Measurements from ENCODE around the gene CAMKMT.

Gene CAMKMT

GRCh38 chr2:44620189-44620990 is 258.6 kb downstream of the CAMKMT start:
- no peak overlapping the region for H3K27ac ChIP-seq
- in situ Hi-C loops (cut with HindIII; ENCODE audit: low pct_ligation_motif_present, low sequenced_read_pairs) = no loop called here
- no peak overlapping the region for H3K4me3 ChIP-seq (ENCODE audit: low read depth, low read length)
- TF ChIP-seq, protein P1, sequence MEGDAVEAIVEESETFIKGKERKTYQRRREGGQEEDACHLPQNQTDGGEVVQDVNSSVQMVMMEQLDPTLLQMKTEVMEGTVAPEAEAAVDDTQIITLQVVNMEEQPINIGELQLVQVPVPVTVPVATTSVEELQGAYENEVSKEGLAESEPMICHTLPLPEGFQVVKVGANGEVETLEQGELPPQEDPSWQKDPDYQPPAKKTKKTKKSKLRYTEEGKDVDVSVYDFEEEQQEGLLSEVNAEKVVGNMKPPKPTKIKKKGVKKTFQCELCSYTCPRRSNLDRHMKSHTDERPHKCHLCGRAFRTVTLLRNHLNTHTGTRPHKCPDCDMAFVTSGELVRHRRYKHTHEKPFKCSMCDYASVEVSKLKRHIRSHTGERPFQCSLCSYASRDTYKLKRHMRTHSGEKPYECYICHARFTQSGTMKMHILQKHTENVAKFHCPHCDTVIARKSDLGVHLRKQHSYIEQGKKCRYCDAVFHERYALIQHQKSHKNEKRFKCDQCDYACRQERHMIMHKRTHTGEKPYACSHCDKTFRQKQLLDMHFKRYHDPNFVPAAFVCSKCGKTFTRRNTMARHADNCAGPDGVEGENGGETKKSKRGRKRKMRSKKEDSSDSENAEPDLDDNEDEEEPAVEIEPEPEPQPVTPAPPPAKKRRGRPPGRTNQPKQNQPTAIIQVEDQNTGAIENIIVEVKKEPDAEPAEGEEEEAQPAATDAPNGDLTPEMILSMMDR (IDR thresholded peaks at IDR 0.05; ENCODE audit: low read depth, low read length, missing control alignments) = no peak
- no peak for DNase-seq
- H3K27me3 ChIP-seq (replicated peaks) = no peaks in the 10 kb centered on the region
- no peaks in the 10 kb centered on the region for H3K36me3 ChIP-seq (replicated peaks)

DNA sequence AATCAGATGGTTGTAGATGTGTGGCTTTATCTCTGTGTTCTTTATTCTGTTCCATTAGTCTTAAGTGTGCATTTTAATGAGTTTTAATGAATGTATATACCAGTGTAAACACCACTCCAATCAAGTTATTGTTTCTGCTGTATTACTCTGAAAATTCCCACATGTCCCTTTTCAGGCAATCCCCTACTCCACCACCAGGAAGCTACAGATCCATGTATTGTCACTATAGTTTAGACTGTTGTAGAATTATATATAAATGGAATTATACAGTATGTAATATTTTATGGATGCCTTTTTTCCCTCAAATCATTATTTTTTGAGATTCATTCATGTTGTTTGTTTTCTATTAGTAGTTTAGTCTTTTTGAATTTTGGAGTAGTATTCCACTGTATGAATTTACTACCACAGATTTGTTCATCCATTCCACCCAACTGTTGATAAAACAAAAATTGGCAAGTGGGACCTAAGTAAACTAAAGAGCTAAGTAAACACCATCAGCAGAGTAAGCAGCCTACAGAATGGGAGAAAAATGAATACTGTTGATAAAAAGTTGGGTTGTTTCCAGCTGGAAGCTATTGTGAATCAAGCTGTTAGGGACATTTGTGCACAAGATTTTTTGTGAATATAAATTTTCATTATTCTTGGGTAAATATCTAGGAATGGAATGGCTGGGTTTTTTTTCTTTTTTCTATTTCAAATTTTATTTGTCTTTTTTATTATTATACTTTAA is 262.0 kb downstream of the CAMKMT start:
- H3K36me3 ChIP-seq (replicated peaks) = no peaks in the 10 kb centered on the region
- no peak overlapping the region for H3K4me3 ChIP-seq (ENCODE audit: low read depth, low read length)
- H3K27me3 ChIP-seq (replicated peaks) = no peaks in the 10 kb centered on the region
- no peak for DNase-seq
- H3K27ac ChIP-seq = no peak overlapping the region
- in situ Hi-C loops (cut with HindIII; ENCODE audit: low pct_ligation_motif_present, low sequenced_read_pairs) = no loop called here
- TF ChIP-seq, protein P1 (IDR thresholded peaks at IDR 0.05; ENCODE audit: low read depth, low read length, missing control alignments) = no peak

DNA sequence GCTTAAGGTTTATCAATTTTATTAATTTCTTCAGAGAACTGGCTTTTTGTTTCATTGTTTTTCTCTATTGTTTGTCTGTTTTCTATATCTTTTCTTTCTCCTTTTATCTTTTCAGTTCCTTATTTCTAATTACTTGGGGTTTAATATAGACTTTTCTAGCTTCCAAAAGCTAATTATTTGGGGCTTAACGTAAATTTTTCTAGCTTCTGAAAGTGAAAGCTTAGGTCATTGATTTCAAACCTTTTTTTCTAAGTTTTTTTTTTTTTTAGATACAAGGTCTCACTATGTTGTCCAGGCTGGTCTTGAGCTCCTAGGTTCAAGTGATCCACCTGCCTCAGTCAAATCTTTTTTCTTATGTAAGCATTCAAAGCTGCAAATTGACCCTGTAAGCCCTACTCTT is 266.6 kb downstream of the CAMKMT start:
- no peak overlapping the region for H3K27ac ChIP-seq
- no peak for DNase-seq
- no peaks in the 10 kb centered on the region for H3K27me3 ChIP-seq (replicated peaks)
- TF ChIP-seq, protein P1 (IDR thresholded peaks at IDR 0.05; ENCODE audit: low read depth, low read length, missing control alignments) = no peak
- in situ Hi-C loops (cut with HindIII; ENCODE audit: low pct_ligation_motif_present, low sequenced_read_pairs) = no loop called here
- no peaks in the 10 kb centered on the region for H3K36me3 ChIP-seq (replicated peaks)
- no peak overlapping the region for H3K4me3 ChIP-seq (ENCODE audit: low read depth, low read length)

- in situ Hi-C loops (cut with HindIII; ENCODE audit: low pct_ligation_motif_present, low sequenced_read_pairs) = no loop called here
- no peak overlapping the region for H3K27ac ChIP-seq
- no peak for DNase-seq
- TF ChIP-seq, protein P1 (IDR thresholded peaks at IDR 0.05; ENCODE audit: low read depth, low read length, missing control alignments) = no peak
- H3K27me3 ChIP-seq (replicated peaks) = no peaks in the 10 kb centered on the region
- no peak overlapping the region for H3K4me3 ChIP-seq (ENCODE audit: low read depth, low read length)
- no peaks in the 10 kb centered on the region for H3K36me3 ChIP-seq (replicated peaks)
Measured at GRCh38 chr2:44632931-44633689, 271.4 kb downstream of the CAMKMT start.

GRCh38 chr2:44635725-44636124 is 274.0 kb downstream of the CAMKMT start:
- H3K4me3 ChIP-seq (ENCODE audit: low read depth, low read length) = no peak overlapping the region
- H3K27ac ChIP-seq = no peak overlapping the region
- in situ Hi-C loops (cut with HindIII; ENCODE audit: low pct_ligation_motif_present, low sequenced_read_pairs) = no loop called here
- H3K27me3 ChIP-seq (replicated peaks) = no peaks in the 10 kb centered on the region
- no peaks in the 10 kb centered on the region for H3K36me3 ChIP-seq (replicated peaks)
- no peak for DNase-seq
- TF ChIP-seq, protein P1 (IDR thresholded peaks at IDR 0.05; ENCODE audit: low read depth, low read length, missing control alignments) = no peak

All from brain microvascular endothelial cell (primary cell).